GM21360 (cell line): Measurements from ENCODE around the gene PADI2.

Experiments used
- ATAC-seq: cut with Tn5 transposase; IDR thresholded peaks from one replicate; pipeline ENCODE4 v1.9.1; 2021; ENCODE audit warnings: mild to moderate bottlenecking, moderate library complexity; ENCODE audit not compliant: unreplicated experiment

The PADI2 gene

DNA sequence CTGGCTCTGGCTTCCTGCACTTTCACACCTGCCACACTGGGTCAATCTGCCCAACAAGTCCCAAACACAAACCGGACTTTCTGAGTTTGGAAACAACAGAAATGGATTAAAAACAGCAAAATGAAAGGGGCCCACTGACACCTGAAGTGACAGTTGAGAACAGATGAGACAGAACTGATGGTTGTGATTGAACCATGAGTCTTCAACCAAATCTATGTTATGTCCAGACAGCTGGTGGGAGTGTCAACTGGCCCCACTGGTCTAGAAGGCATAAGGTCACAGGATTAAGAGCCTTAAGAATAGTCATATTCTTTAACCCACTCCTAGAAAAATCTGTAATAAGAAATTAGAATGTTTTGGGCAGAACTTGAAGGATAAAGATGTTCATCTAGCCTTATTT, 94.5 kb downstream of the PADI2 start:
- ATAC-seq, result no peak

DNA sequence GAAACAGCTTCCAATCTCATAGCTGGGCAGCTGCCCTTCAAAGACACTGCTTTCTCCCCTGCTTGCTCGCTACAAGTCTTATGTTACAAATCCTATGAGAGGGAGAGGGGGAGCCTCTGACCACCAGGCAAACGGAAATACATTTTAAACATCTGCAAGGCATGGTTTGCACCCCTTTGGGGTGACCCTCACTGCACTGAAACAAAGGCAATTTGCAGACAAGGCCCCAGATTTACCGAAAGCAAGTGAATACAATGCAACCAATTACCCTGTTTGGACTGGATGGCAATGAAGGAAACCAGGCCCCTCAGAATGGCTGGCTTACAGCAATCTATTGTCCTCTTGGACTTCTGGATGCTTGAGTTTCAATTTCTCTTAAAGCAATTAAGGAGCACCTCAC, 95.7 kb downstream of the PADI2 start:
- ATAC-seq, result no peak

DNA sequence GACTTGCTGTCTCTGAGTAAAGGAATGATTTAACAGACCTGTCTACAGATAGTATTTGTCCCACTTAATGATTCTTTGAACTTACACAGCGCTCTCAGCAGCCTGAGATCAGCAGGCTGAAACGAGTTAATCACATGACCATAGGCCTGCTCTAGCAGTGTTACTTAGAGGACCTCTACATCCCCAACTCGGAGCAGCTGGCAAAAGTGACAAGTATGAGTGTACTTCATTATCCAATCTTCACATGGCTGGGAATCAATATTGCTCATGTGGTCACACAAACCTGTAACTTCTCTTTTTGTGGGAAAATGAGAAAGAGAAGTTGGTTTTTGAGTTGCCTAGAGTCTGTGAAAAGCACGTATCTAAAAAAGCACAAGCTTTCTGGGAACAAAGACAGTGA, 96.1 kb downstream of the PADI2 start:
- no peak for ATAC-seq

DNA sequence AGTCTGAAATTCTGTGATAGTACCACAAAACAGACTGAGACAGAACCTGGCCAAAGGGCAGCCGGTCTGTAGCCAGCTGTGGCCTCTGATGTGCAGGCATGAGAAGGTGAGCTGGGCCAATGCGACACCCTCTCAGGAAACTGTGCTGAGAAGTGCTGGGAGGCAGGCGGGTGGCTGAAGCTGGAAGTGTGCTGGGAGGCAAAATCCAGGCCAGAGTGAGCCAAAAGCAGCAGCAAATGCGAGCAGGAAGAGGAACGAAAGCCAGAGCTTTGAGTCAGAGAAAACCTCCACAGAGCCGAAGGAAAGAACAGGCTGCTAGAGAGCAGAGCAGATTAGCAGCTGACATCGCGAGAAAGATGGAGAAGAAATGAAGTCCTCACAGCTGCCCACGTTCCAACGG, 97.4 kb downstream of the PADI2 start:
- ATAC-seq, result no peak

DNA sequence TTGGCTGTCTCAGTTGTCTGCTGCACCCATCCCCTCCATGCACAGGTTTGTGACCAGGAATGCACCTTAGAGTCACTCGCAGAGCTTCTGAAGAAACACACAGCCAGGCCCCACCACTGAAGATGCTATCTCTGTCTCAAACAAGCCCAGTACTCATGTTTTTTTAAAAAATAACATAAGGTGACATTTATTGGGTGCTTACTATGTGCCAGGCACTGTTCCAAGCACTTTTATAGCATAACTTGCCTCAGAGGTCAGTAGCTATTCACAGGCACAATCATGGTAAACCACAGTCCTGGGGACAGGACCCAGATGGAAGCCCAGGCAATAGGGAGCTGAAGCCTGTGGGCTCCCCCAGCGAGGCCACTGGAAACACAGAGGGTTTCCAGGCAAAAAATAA, 98.7 kb downstream of the PADI2 start:
- no peak for ATAC-seq

DNA sequence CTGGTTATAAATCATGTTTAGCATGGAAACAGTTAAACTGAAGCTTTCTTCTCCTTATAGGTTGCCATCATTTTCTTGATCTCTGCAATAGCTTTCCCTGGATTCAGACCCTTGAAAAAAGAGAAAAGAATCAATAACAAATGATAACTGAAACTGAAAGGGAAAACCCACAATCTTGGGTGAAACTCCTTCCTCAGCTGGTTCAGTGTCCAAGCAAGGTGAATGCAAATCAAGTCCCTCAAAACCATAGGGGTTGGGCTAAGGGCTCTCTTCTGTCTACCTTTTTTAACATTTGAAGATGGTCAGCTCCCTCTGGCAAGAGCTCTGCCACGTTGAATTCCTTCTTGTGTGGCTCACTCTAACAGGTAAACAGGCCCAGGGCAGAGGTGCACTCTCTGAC, 100.4 kb downstream of the PADI2 start:
- ATAC-seq, result no peak

DNA sequence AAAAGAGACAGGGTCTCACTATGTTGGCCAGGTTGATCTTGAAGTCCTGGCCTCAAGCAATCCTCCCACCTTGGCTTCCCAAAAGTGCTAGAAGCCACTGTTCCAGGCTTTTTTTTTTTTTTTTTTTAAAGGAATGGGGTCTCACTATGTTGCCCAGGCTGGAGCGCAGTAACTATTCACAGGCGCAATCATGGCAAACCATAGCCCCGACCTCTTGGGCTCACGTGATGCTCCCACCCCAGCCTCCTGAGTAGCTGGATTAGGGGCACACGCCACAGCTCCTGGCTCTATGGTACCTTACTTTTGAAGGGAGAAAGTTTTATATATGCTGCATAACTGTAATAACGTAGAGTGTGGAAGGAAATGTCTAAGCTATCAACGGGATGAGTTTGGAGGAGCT, 101.8 kb downstream of the PADI2 start:
- no peak for ATAC-seq
